Stimulated activated CD4-positive, alpha-beta T cell treated with anti-CD3 and anti-CD28 coated beads, Interleukin-15, amount 100 ng/mL, for 48 hours (primary cell): ENCODE measurements around the gene TRUB2.

ENCODE experiments used
- DNase-seq, 2 donors: peaks; one replicate each; pipeline ENCODE4 v3.0.0-alpha.2; 2020; ENCODE audit warnings: low read depth in 2 of 2

TRUB2 gene

DNA sequence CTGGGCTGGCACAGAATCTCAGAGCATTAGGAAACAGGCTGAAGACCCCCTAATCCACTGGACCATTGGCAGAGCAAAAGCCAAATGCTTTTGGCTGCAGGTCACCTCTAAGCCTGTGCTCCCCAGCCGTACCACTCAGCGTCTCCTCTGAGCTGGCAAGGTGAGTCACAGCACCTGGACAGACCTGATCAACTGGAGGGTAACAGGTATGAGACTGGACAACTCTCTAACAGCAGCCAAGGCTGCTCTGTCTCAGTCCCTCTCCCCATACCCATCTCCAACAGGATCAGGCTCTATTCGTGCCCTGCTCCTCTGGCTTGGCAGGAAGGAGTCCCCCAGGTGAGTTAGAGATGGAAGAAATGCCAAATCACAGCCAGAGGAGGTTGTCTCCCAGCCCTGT, 51.1 kb downstream of the TRUB2 start:
- DNase-seq, result no peak

DNA sequence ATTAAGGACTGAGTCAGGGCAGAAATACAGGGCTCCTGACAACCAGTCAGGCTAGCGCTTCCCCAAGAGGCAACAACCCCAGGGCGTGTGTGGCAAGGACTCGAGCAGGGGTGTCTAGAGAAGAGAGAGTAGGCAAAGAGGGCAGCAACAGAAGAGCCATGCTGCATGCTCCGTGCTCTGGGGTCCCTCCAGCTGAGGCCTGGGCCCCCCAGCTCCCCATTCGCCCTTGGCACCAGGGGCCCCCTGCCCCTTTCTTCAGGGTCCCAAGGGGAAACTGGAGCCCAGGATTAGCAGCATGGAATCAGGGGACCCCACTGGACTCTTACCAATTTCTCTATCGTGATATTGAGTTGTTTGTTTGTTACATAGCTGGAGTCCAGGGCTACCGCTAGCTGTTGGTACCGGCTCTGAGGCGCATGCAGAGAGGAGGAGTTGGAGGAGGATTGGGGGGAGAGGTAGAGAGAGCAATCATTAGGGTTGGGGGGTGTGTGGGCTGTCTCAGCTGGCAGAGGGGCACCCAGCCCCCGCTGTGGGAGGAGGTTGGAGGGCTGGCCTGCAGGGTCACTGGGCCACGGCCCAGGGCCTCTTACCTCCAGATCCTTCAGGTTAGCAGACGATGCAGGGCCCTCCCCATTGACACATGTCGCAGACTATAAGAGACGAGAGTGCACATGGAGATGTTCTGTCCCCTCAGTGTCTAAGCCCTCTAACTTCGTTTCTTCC, 55.2 kb downstream of the TRUB2 start:
- no peak for DNase-seq

DNA sequence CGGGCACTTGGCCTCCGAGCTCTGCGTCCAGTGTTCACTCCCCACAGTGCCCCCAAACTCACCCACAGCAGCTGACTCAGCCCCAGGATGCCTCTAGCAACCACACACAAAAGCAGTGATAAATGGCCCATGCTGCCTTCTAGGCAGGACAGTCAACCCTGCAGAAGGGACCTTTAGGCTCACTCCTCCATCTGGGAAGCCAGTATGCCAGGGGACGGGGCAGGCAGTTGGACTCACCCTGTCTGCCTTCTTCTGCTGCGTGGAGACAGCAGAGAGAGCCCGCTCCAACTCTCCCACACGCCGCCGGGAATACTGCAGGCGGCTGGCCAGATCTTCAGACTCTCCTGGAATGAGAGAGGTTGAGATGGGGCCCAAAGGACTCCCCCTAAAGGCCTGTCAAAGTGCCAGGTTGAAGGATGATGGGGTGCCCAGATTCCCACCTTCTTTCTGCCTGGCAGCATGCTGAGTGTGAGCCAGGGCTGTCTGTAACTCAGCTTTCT, 56.8 kb downstream of the TRUB2 start:
- DNase-seq, result no peak

DNA sequence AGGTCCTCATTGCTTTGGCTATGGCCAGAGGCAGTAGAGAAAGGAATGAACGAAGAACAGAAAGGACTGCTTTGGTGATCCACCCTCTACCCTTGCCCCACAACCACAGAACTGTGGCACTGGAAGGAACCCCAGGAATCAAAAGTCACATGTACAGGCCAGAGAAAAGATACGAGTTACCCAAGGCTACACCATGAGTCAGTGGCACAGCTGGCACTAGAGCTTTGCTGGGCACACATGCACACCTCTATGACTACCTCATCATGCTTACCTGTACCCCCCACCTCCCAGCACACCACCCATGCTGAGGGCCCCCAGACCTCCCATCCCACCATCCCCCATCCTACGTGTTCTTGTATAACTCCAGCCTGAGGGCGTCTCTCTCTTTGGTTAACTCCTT, 59.6 kb downstream of the TRUB2 start:
- DNase-seq, result no peak

DNA sequence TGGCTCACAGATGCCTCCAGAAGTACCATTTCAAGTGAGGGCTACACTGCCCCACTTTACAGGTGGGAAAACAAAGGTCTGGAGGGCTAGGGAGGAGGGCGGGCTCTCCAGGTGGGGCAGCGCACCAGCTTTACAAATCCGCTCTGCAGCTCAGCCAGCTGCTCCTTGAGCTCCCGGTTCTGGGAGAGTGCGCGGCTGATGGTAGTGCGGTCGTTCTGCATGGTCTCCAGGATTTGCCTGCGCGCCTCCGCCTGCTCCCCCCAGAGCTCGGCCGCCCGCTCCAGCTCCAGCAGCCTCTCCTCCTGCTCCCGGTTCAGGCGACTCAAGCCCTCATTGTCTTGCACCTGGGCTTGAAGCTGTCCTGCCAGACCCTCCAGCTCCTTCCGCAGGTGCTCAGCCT, 61.9 kb downstream of the TRUB2 start:
- DNase-seq, result no peak

DNA sequence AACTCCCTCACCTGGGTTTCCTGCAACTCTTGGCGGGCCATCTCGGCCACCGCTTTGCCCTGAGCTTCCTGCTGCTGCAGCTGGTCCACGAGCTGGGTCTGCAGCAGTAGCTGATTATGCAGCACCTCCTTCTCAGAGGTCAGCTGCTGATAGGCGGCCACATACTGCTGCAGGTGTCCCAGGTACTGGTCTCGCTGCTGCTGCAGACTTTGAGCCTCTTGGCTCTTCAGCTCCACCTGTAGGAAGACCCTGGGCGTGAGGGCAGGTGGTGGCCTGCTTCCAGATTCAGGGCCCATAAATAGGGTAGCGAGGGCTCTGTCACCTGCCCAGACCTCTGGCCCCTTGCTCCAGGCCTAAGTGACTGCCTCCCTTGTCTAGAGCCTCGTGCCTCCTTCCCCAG, 63.1 kb downstream of the TRUB2 start:
- DNase-seq, result no peak

DNA sequence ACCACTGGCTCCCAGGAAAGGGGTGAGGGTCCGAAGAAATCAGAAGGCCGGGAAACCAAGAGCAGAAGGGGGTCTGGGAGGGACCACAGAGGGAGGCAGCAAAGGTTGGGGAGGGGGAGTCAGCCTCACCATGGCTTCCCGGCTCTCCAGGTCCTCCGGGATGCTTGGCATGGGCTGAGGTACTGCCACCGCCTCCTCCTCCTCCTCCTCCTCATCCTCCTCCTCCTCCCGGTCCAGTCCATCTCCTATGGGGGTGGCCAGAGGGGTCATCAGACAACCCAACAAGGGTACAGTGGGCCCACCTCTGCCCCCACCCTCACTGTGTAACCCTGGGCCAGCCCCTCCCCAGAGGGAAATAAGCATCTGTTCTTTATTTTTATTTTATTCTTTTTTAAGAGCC, 63.9 kb downstream of the TRUB2 start:
- no peak for DNase-seq

DNA sequence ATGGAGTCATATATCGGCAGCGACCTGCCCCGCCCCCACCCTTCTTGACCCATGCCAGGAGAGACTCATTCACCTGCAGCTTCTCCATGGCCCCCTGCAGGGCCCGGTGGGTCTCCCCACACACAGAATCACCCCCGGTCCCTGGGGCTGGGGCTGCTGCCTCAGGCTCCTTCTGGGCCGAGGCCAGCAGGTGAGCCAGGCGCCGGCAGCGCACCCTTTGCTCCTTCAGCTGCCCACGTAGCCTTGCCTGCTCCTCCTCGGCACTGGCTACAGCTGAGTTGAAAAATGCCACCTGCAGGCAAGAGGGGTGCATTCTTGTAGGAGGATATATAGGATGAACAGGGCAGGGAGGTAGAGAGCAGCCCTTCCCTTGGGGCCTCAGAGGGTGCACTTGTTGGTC, 64.3 kb downstream of the TRUB2 start:
- no peak for DNase-seq

DNA sequence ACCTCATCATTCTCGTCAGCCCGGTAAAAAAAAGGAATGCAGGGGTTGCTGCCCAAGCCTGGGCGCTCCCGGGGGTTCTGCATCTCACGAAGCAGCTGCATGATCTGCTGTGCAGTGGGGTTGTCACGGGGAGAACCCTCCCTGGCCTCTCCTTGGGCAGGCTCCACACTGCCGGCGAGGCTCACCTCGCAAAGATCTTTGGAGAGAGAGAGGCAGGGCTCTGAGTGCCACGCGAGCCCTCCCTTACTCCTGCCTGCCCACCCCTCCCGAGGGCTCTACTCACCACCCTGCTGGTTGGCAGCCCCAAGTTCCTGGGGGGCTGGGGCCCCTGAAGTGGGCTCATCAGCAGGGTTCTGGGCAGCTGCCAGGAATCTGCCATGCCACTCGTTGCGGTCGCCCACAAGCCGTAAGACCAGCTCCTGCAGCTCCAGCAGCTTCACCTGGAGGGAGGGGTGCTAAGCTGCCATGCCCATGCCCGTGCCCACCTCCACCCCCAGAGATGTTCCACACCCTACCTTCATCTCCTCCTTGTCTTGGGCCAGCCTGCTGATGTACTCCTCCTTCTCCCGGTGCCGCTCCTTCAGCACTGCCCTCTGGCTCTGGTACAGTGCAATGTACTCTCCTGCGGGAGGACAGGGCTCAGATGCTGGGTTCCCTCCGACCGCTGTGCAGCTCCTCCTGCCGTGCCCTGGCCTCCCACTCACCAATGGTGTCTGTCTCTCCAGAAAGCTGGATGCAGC, 65.0 kb downstream of the TRUB2 start:
- DNase-seq, result no peak
